GM18907 (cell line): Measurements from ENCODE around the gene GRIK1.

Source experiments
- ATAC-seq: cut with Tn5 transposase; IDR thresholded peaks from one replicate; pipeline ENCODE4 v1.9.1; 2021; ENCODE audit warnings: mild to moderate bottlenecking, moderate library complexity; ENCODE audit not compliant: unreplicated experiment

GRIK1 gene

GRCh38 chr21:29832217-29832616 is 107.6 kb downstream of the GRIK1 start:
- ATAC-seq, result no peak

DNA sequence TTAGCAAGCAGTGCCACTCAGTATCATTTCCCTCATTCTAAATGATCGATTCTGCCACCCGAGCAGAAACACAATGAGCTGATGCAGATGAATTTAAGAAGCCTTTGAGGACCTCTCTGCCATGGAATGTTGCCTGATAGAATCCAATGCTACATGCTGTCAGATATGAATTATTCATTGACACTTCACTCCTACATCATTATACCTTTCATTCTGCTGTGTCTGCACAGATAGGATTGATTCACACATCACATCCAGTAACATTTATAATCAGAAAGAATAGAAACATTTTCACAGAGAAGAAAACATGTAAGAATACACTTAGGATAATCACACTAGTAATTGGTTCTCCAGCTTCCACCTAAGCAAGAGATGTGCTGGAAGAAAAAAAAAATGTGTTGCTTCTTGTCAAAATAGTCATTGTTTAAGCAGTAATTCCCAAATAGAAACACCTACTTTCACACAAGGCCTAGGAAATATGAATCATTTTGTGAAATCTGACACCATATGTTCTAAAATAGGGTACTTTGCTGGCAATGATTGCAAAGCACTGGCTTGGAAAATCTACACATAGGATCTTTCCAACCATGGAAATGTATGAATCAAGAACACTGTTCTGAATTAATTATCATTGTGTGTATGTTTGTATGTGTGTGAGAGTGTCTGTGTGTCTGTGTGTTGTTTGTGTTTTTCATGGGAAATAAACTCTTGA is 110.1 kb downstream of the GRIK1 start:
- no peak for ATAC-seq

DNA sequence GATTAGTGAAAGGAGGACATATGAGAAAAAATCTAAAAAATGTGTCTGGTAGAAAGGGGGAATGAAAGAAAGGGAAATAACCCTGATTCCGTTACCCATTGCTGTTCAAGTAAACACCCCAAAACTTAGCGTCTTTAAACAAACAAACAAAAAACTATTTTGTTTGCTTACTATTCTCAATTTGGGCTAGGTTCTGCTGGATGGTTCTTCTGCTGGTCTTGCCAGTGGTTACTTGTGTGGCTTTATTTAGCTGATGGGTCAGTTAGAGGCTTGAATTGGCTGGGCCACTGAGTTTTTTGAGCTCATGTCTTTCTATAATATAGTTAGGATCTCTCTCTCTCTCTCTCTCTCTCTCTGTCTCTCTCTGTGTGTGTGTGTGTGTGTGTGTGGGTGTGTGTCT is 112.1 kb downstream of the GRIK1 start:
- no peak for ATAC-seq

GRCh38 chr21:29827236-29827635 is 112.6 kb downstream of the GRIK1 start:
- ATAC-seq, result no peak

DNA sequence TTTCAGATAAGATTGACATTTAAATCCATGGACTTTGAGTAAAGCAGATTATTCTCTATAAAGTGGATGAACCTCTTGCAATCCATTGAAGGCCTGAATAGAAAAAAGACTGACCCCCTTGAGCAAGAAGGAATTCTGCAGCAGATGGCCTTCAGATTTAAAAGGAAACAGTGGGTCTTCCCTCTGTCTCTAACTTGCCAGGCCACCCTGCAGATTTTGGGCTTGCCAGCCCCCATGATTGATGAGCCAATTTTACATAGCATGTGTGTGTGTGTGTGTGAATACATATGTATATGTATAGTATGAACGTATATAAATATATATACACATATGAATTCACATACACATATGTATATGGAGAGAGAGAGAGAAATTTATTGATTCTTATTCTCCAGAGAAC is 113.4 kb downstream of the GRIK1 start:
- no peak for ATAC-seq

GRCh38 chr21:29825936-29826335 is 113.9 kb downstream of the GRIK1 start:
- ATAC-seq, result no peak

DNA sequence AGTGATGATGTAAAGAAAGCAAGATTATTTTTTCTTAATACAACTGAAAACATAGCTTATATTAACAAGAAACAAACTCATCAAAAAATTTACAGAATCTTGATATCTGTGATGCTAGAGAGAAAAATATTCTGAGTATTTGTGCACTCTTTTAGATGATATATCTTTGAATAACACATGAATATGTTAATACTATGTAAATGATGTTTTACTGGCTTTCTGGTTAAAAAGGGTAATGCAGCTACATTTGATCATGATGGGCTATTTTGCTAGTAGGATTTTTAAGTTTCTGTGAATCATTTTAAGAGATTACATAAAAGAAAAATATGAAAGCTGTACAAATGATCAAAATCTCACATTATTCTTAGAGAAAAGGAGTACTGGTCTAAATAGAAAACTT is 114.5 kb downstream of the GRIK1 start:
- ATAC-seq, result no peak

GRCh38 chr21:29822064-29822463 is 117.7 kb downstream of the GRIK1 start:
- ATAC-seq, result no peak

- no peak for ATAC-seq
Observed at GRCh38 chr21:29821230-29821629, 118.6 kb downstream of the GRIK1 start.

DNA sequence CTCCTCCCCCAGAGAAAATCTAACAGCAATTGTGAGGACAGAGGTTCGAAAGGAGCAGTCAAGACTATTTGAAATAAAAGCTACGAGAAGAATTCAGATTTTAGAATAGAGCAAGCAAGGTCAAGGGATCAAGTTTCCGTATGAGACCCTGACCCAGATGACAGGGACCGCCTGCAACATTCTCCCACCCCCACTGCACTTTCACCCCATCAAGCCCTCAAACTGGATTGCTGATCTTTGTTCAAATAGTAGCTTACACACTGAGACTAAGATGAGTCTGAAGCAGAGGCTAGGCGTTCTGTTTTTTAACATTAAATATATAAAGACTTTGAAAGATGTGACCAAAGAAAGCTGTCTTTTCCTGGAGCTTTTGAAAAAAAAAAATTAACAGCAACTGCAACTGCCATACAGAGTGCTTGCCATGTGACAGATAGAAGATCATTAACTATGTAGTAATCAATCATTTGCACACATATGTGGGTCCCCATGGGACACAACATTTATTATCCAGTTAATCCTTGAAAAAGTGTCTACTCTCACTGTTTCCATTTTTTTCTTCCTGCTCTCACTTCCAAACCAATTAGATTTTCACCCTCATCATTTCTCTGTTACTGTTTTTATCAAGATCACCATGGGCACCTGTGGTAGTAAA is 120.0 kb downstream of the GRIK1 start:
- no peak for ATAC-seq

- no peak for ATAC-seq
Observed at GRCh38 chr21:29818383-29818921, 121.3 kb downstream of the GRIK1 start.

DNA sequence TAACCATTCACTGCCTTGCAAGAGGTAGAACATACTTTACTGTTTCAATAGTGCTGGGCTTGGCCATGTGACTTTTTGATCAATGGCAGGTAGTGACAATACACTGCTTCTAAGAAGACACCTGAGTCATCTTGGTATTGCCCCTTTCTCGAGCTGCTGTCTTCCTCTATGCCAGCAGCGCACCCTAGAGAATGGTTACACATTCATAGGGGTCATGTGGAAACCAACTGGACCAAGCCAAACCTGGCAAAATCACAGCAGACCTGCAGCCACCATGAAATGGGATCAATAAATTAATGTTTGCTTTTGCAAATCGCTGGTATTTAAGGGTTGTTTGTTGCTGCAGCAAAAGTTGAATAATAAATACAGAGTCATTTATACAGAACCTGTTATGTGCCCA is 122.3 kb downstream of the GRIK1 start:
- no peak for ATAC-seq

DNA sequence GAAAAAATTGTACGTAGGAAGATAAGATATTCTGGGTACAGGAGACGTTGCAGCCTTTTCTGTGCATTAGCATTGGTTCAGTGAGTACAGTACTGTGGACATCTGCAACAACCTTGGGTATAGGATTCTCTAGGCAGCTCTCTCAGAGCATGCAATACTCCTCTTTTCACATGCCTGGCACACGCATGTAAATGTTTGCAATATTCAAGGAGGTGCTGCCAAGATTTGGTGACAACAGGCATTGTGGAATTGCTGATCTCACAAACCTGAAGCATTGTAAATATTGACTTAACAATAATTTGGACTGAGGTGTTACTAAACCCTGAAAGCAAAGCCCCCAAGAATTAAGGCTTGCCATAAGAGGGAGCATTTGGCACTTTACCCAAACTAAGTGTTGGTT is 126.8 kb downstream of the GRIK1 start:
- ATAC-seq, result no peak

- no peak for ATAC-seq
Observed at GRCh38 chr21:29810871-29811270, 128.9 kb downstream of the GRIK1 start.

- no peak for ATAC-seq
Observed at GRCh38 chr21:29808153-29808552, 131.6 kb downstream of the GRIK1 start.

- no peak for ATAC-seq
Observed at GRCh38 chr21:29805105-29805504, 134.7 kb downstream of the GRIK1 start.

DNA sequence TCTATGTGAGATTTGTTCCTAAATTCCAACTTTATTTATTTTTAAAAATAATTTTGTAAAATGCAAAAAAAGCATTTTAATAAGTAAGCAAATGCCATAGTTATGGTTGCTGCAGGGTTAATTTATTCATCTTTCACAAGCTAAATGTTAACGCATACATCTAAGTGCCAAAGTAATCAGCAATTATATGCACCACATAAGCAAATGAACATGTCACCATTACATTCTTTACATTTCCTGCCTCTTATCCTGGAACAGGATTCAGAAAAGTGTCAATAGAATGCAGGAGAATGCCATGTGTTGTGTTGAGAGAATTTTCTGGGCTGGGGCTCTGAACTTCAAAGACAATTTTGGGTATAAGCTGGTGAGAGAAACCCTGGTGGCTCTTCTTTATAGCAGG is 136.6 kb downstream of the GRIK1 start:
- ATAC-seq, result no peak

DNA sequence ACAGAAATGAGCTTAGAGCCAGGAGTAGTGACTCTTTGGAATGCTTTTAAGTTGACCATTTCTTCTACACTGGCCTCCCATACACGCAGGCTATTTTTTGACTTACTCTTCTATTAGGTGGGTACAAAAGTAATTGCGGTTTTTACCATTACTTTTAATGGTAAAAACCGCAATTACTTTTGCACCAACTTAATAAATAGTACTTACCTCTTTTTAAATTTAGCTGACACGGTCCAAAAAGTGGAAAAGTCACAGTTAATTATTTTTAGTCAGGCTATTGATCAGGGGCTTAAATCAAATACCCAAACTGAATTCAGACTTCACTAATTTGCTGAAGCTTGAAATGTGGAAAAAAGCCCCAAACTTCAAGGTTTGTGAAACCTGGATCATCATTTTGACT is 138.7 kb downstream of the GRIK1 start:
- no peak for ATAC-seq

- ATAC-seq, result no peak
Observed at GRCh38 chr21:29800056-29800455, 139.7 kb downstream of the GRIK1 start.

- ATAC-seq, result no peak
Observed at GRCh38 chr21:29798840-29799239, 141.0 kb downstream of the GRIK1 start.

DNA sequence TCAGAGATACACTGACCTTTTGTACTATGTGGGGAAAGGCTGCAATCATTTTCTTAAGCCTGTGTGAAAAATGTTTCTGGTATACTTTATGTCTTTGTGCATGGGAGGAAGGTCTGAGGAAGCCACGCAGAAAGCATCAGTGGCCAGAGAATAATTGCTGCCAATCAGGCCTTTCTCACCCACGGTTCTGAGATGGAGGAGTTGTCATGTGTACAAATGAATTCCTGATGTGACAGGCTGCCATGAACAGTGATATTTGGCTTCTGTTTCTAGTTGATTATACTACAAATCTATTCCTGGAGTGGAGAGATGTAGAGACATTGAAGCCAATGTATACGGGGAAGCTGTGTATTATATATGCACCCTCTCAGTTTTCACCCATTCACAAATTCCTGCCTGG is 142.6 kb downstream of the GRIK1 start:
- ATAC-seq, result no peak

GRCh38 chr21:29793712-29794111 is 146.1 kb downstream of the GRIK1 start:
- ATAC-seq, result no peak

DNA sequence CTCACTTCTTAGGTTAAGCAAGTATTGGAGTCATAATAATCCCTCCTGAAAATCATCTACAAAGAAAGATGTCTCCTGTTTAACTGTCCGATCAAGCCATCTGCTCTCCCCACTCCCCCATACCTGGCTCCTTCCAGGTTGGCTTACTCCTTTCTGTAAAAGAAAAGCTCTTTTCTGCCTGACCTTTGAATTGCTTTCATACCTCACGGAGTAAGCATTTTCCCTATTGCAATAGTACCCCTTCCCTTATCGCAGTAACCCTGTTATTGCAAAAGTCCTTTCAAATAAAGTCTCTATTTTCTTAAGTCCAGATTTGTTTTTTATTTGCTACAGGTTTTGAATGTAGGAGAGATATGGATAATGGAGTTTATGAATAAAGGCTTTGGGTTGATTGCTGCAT is 150.4 kb downstream of the GRIK1 start:
- ATAC-seq, result no peak
